ENCODE data around the gene ARSG. TPM values are rescaled to one million over a fixed set of nuclear protein-coding genes. Genes with fewer than 3 reads are reported as not detected.

Gene ARSG
- total and polyA plus RNA-seq, 2 of the 13 experiments (the other 11 are each of a cell fraction or from before 2014, with no cell fraction given) = 3.7 to 15.2 TPM

DNA sequence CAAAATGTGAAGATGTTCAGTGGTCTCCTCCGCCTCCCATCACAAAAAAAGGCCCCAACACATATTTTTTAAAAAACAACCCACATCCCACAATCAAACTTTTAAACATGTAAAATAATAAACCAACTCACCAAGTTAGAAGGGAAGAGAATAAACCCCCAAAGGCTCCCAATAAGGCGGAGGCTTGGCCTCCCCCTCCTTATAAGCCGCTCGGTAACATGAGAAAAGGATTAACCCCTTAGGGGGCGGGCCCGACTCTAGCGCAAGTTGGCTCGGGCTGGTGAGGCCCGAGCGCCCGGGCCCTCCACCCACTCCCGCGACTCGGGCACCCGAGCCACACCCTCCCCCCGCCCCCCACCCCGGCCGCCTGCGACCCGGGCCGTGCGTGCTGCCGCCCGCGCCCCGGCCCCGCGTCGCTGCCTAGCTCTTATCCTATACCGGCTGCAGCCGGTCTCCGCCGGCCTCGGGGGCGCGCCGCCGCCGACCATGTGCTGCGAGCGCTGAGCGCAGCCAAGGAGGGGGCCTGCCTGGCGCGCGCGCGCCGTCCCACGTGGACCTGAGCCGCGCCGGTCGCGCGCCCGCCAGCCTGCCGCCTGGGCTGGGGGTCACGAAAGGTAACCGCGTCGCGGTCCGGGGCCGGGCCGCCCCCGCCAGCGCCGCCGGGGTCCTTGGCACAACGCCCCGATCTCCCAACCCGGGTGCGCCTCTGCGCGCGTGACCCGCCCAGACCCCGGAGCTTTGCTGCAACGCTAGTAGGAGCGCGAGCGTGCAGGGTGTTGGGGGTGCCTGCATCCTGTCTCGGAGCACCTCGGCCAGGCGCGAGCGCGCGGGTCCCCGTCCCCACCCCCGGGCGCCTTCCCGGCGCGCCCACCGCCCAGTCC, at the start of gene ARSG, which contains the start of gene SLC16A6 (continued):
- TF ChIP-seq, protein P1, sequence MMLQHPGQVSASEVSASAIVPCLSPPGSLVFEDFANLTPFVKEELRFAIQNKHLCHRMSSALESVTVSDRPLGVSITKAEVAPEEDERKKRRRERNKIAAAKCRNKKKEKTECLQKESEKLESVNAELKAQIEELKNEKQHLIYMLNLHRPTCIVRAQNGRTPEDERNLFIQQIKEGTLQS (CRISPR knock-in tag; IDR thresholded peaks at IDR 0.05) = no peak
- peak; percentile 64; the same call in 1 of the 2 replicates for TF ChIP-seq MTF1 (CRISPR knock-in tag; IDR thresholded peaks at IDR 0.05)
- TF ChIP-seq KLF9 (CRISPR knock-in tag; IDR thresholded peaks at IDR 0.05; ENCODE audit: low read depth) = no peak
- no peak for TF ChIP-seq ZNF451 (CRISPR knock-in tag; IDR thresholded peaks at IDR 0.05)
- no peak; the same call in 1 of the 2 replicates for TF ChIP-seq ZNF816 (CRISPR knock-in tag; IDR thresholded peaks at IDR 0.05; ENCODE audit: borderline replicate concordance)
- no peak for TF ChIP-seq SP5 (CRISPR knock-in tag; IDR thresholded peaks at IDR 0.05; ENCODE audit: borderline replicate concordance, low read depth)
- TF ChIP-seq, protein P2, sequence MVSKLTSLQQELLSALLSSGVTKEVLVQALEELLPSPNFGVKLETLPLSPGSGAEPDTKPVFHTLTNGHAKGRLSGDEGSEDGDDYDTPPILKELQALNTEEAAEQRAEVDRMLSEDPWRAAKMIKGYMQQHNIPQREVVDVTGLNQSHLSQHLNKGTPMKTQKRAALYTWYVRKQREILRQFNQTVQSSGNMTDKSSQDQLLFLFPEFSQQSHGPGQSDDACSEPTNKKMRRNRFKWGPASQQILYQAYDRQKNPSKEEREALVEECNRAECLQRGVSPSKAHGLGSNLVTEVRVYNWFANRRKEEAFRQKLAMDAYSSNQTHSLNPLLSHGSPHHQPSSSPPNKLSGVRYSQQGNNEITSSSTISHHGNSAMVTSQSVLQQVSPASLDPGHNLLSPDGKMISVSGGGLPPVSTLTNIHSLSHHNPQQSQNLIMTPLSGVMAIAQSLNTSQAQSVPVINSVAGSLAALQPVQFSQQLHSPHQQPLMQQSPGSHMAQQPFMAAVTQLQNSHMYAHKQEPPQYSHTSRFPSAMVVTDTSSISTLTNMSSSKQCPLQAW (CRISPR knock-in tag; IDR thresholded peaks at IDR 0.05) = no peak
- TF ChIP-seq, protein P3, sequence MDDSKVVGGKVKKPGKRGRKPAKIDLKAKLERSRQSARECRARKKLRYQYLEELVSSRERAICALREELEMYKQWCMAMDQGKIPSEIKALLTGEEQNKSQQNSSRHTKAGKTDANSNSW (CRISPR knock-in tag; IDR thresholded peaks at IDR 0.05; ENCODE audit: borderline replicate concordance) = 0 out of 2 replicates have a peak, but pooled peaks have one; percentile 75
- no peak for TF ChIP-seq ZMYM4 (CRISPR knock-in tag; IDR thresholded peaks at IDR 0.05)
- TF ChIP-seq THYN1 (CRISPR knock-in tag; IDR thresholded peaks at IDR 0.05; ENCODE audit: borderline replicate concordance, low read depth) = no peak
- TF ChIP-seq FOXM1 (CRISPR knock-in tag; IDR thresholded peaks at IDR 0.05) = 0 out of 2 replicates have a peak, but pooled peaks have one; percentile 30
- TF ChIP-seq AHR (CRISPR knock-in tag; IDR thresholded peaks at IDR 0.05) = no peak
- peak; percentile 93 for TF ChIP-seq ZNF607 (CRISPR knock-in tag; IDR thresholded peaks at IDR 0.05; ENCODE audit: borderline replicate concordance)
- TF ChIP-seq, protein P4, sequence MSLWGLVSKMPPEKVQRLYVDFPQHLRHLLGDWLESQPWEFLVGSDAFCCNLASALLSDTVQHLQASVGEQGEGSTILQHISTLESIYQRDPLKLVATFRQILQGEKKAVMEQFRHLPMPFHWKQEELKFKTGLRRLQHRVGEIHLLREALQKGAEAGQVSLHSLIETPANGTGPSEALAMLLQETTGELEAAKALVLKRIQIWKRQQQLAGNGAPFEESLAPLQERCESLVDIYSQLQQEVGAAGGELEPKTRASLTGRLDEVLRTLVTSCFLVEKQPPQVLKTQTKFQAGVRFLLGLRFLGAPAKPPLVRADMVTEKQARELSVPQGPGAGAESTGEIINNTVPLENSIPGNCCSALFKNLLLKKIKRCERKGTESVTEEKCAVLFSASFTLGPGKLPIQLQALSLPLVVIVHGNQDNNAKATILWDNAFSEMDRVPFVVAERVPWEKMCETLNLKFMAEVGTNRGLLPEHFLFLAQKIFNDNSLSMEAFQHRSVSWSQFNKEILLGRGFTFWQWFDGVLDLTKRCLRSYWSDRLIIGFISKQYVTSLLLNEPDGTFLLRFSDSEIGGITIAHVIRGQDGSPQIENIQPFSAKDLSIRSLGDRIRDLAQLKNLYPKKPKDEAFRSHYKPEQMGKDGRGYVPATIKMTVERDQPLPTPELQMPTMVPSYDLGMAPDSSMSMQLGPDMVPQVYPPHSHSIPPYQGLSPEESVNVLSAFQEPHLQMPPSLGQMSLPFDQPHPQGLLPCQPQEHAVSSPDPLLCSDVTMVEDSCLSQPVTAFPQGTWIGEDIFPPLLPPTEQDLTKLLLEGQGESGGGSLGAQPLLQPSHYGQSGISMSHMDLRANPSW (CRISPR knock-in tag; IDR thresholded peaks at IDR 0.05; ENCODE audit: borderline replicate concordance) = no peak
- no peak for TF ChIP-seq ZNF775 (CRISPR knock-in tag; IDR thresholded peaks at IDR 0.05; ENCODE audit: borderline replicate concordance)
- no peak for TF ChIP-seq NBN (conservative IDR thresholded peaks at IDR 0.05)
- TF ChIP-seq EHMT2 (IDR thresholded peaks at IDR 0.05; ENCODE audit: borderline replicate concordance, low read depth, low read length) = no peak
- TF ChIP-seq SIX4 (CRISPR knock-in tag; IDR thresholded peaks at IDR 0.05) = no peak
- TF ChIP-seq, protein P5, sequence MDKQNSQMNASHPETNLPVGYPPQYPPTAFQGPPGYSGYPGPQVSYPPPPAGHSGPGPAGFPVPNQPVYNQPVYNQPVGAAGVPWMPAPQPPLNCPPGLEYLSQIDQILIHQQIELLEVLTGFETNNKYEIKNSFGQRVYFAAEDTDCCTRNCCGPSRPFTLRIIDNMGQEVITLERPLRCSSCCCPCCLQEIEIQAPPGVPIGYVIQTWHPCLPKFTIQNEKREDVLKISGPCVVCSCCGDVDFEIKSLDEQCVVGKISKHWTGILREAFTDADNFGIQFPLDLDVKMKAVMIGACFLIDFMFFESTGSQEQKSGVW (CRISPR knock-in tag; IDR thresholded peaks at IDR 0.05; ENCODE audit: borderline replicate concordance) = no peak
- TF ChIP-seq ZNF674 (CRISPR knock-in tag; IDR thresholded peaks at IDR 0.05; ENCODE audit: low read depth) = 0 out of 2 replicates have a peak, but pooled peaks have one; percentile 29
- no peak for TF ChIP-seq ZBTB7B (CRISPR knock-in tag; IDR thresholded peaks at IDR 0.05)
- no peak for TF ChIP-seq PCBP1 (IDR thresholded peaks at IDR 0.05; ENCODE audit: borderline replicate concordance, low read depth, low read length)
- TF ChIP-seq PHF5A (CRISPR knock-in tag; IDR thresholded peaks at IDR 0.05; ENCODE audit: low read depth, unreplicated experiment) = no peak
- TF ChIP-seq ZNF549 (CRISPR knock-in tag; IDR thresholded peaks at IDR 0.05) = peak; percentile 83; the same call in 1 of the 2 replicates
- peak; percentile 79 for TF ChIP-seq ZFY (CRISPR knock-in tag; IDR thresholded peaks at IDR 0.05)
